LNCAP (cell line): ENCODE data around the gene TAS2R41.

Experiments
- TF ChIP-seq, protein P1 (sequence below): fragments of 450-650 bp; IDR thresholded peaks from 2 replicates; pipeline ENCODE4 v1.5.1; 2017; ENCODE audit warnings: mild to moderate bottlenecking

Gene TAS2R41

GRCh38 chr7:143507094-143507518, 29.4 kb downstream of the TAS2R41 start:
- TF ChIP-seq, protein P1, sequence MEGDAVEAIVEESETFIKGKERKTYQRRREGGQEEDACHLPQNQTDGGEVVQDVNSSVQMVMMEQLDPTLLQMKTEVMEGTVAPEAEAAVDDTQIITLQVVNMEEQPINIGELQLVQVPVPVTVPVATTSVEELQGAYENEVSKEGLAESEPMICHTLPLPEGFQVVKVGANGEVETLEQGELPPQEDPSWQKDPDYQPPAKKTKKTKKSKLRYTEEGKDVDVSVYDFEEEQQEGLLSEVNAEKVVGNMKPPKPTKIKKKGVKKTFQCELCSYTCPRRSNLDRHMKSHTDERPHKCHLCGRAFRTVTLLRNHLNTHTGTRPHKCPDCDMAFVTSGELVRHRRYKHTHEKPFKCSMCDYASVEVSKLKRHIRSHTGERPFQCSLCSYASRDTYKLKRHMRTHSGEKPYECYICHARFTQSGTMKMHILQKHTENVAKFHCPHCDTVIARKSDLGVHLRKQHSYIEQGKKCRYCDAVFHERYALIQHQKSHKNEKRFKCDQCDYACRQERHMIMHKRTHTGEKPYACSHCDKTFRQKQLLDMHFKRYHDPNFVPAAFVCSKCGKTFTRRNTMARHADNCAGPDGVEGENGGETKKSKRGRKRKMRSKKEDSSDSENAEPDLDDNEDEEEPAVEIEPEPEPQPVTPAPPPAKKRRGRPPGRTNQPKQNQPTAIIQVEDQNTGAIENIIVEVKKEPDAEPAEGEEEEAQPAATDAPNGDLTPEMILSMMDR = no peak

GRCh38 chr7:143507534-143508055, 29.9 kb downstream of the TAS2R41 start:
- TF ChIP-seq, protein P1 = no peak

DNA sequence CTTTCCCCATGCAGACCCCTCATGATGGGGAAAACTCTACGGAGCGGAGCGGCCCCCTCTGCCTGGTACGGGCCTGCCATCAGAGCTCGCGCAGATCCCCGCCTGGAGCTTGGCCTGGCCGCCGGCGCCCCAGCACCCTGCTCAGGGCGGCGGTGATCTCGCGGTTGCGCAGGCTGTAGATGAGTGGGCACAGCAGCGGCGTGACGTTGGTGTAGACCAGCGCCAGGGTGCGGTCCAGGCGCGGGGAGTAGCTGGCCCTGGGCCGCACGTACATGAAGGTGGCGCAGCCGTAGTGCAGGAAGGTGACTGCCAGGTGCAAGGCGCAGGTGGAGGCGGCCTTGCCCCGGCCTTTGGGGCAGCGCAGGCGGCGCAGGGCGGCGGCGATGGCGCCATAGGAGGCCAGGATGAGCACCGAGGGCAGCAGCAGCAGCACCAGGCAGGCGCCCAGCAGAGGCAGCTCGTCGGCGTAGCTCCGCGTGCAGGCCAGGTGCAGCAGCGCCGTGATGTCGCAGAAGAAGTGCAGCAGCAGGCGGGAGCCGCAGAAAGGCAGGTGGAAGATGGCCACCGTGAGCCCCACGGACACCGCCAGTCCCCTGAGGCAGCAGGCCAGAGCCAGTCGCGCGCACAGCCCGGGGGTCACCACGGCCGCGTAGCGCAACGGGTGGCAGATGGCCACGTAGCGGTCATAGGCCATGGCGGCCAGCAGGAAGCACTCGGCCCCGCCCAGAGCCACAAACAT, 33.4 kb downstream of the TAS2R41 start:
- TF ChIP-seq, protein P1 = no peak

DNA sequence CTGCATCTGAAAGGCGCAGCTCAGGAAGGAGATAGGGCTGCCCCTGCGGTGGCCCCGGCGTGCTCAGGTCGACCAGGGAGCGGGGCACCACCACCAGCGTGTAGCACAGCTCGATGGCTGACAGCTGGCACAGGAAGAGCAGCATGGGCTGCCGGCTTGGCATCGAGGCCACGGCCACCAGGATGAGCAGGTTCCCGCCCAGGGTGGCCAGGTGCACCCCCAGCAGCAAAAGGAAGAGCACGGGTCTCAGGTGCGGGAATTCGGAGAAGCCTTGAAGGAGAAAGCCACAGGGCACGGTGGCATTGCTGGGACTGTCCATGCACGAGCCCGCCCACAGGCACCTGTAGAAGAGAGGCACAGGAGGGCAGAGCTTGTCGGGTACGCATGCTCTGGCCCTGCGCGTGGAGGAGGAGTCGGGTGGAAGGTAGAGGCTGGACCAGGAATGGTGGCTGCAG, 33.9 kb downstream of the TAS2R41 start:
- TF ChIP-seq, protein P1 = no peak

DNA sequence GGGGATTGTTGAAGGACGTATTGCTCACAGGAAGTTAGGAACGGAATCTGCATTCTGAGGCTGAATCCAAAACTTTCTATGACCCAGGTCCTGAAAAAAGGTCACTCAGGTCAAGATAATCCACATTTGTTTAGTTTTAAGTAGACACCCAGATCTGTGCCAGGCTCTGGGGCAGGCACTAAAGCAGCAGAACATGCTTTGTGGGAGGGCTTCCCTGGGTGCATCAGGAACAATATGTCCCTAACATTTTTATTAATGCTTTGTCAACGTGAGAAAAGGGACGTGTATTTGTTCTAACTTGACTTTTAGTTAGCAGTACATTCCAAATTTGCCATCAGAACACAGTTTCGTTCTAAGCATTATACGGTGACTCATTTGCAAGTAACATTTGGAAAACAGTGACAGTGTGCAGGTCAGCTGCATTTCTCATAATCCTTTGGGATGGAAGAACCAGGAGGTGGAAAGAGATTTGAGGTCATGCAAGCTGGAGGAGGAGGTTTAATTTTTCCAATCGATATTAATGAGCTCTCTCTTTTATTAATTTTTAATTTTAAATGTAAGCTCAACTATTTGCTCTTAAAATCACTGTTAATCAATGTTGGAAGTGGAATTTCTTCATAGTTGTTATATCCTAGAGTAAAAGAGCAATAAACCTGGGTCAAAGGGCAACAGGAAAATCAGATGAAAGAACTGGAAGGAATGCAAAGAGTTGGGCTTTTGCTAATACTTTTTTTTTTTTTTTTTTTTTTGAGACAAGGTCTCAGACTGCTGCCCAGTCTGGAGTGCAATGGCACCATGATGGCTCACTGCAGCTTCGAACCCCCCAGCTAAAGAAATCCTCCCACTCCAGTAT, 35.0 kb downstream of the TAS2R41 start:
- TF ChIP-seq, protein P1 = no peak

DNA sequence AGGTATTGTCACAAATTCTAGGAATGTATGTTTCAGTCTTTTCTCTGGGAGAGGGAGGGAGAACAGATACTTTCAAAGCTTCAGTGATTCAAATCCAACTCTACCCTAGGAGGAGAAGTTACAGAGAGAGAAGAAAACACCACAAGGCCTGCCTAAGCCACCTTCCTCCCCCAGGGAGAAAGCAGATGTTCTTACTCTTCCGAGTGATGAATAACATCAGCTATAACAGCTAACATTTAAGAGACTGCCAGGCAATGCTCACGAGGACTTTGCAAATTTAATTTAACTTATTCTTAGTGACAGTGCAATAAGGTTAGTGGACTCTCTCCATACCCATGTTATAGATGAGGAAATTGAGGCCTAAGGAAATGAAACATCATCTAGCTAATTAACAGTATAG, 36.8 kb downstream of the TAS2R41 start:
- TF ChIP-seq, protein P1 = no peak

GRCh38 chr7:143514995-143515735, 37.5 kb downstream of the TAS2R41 start:
- TF ChIP-seq, protein P1 = no peak
